ENCODE results near the gene RXRA.

Gene RXRA

GRCh38 chr9:134327671-134328231, 1.5 kb downstream of the RXRA start:
- H3K4me1 ChIP-seq (ENCODE audit: insufficient read depth, low read length) = peaks cover 43% of the 10 kb centered on the region
- H3K4me3 ChIP-seq (ENCODE audit: low read length) = peak overlapping the region; percentile 73
- H3K27me3 ChIP-seq (ENCODE audit: insufficient read depth, low read length) = no peaks in the 10 kb centered on the region
- no peaks in the 10 kb centered on the region for H3K9me3 ChIP-seq (ENCODE audit: low read length)
- H3K36me3 ChIP-seq (ENCODE audit: insufficient read depth, low read length) = no peaks in the 10 kb centered on the region
- H2AFZ ChIP-seq (ENCODE audit: low read depth, low read length) = no peak overlapping the region

GRCh38 chr9:134328341-134328840, 2.1 kb downstream of the RXRA start:
- no peak overlapping the region for H3K4me3 ChIP-seq (ENCODE audit: low read length)
- H3K4me1 ChIP-seq (ENCODE audit: insufficient read depth, low read length) = peaks cover 43% of the 10 kb centered on the region
- no peaks in the 10 kb centered on the region for H3K36me3 ChIP-seq (ENCODE audit: insufficient read depth, low read length)
- H3K9me3 ChIP-seq (ENCODE audit: low read length) = no peaks in the 10 kb centered on the region
- H2AFZ ChIP-seq (ENCODE audit: low read depth, low read length) = no peak overlapping the region
- no peaks in the 10 kb centered on the region for H3K27me3 ChIP-seq (ENCODE audit: insufficient read depth, low read length)

- Histone ChIP-seq H3K27me3 (ENCODE audit: insufficient read depth, low read length) (no peaks in the 10 kb centered on the region), H3K9me3 (ENCODE audit: low read length) (no peaks in the 10 kb centered on the region), H2AFZ (ENCODE audit: low read depth, low read length) (no peak overlapping the region), H3K4me3 (ENCODE audit: low read length) (no peak overlapping the region), H3K4me1 (ENCODE audit: insufficient read depth, low read length) (peaks cover 43% of the 10 kb centered on the region), H3K36me3 (ENCODE audit: insufficient read depth, low read length) (no peaks in the 10 kb centered on the region)
Measured at GRCh38 chr9:134328841-134329575, 2.8 kb downstream of the RXRA start.

- Histone ChIP-seq H2AFZ (ENCODE audit: low read depth, low read length) (no peak overlapping the region), H3K4me1 (ENCODE audit: insufficient read depth, low read length) (peaks cover 43% of the 10 kb centered on the region), H3K9me3 (ENCODE audit: low read length) (no peaks in the 10 kb centered on the region), H3K27me3 (ENCODE audit: insufficient read depth, low read length) (no peaks in the 10 kb centered on the region), H3K4me3 (ENCODE audit: low read length) (no peak overlapping the region), H3K36me3 (ENCODE audit: insufficient read depth, low read length) (no peaks in the 10 kb centered on the region)
Measured at GRCh38 chr9:134329576-134329855, 3.3 kb downstream of the RXRA start.

GRCh38 chr9:134329886-134330285, 3.6 kb downstream of the RXRA start:
- Histone ChIP-seq H3K27me3 (ENCODE audit: insufficient read depth, low read length) (no peaks in the 10 kb centered on the region), H3K36me3 (ENCODE audit: insufficient read depth, low read length) (no peaks in the 10 kb centered on the region), H3K4me1 (ENCODE audit: insufficient read depth, low read length) (peaks cover 43% of the 10 kb centered on the region), H2AFZ (ENCODE audit: low read depth, low read length) (no peak overlapping the region), H3K4me3 (ENCODE audit: low read length) (no peak overlapping the region), H3K9me3 (ENCODE audit: low read length) (no peaks in the 10 kb centered on the region)

GRCh38 chr9:134330590-134330989, 4.3 kb downstream of the RXRA start:
- H3K4me1 ChIP-seq (ENCODE audit: insufficient read depth, low read length) = peaks cover 39% of the 10 kb centered on the region

GRCh38 chr9:134331186-134332025, 5.2 kb downstream of the RXRA start:
- H3K4me1 ChIP-seq (ENCODE audit: insufficient read depth, low read length) = peaks cover 39% of the 10 kb centered on the region
- H3K27me3 ChIP-seq (ENCODE audit: insufficient read depth, low read length) = no peaks in the 10 kb centered on the region
- no peaks in the 10 kb centered on the region for H3K9me3 ChIP-seq (ENCODE audit: low read length)
- H2AFZ ChIP-seq (ENCODE audit: low read depth, low read length) = no peak overlapping the region
- H3K36me3 ChIP-seq (ENCODE audit: insufficient read depth, low read length) = no peaks in the 10 kb centered on the region
- no peak overlapping the region for H3K4me3 ChIP-seq (ENCODE audit: low read length)

More at GRCh38 chr9:134330590-134330989, 4.3 kb downstream of the RXRA start:
- H2AFZ ChIP-seq (ENCODE audit: low read depth, low read length) = no peak overlapping the region
- no peaks in the 10 kb centered on the region for H3K27me3 ChIP-seq (ENCODE audit: insufficient read depth, low read length)
- no peaks in the 10 kb centered on the region for H3K36me3 ChIP-seq (ENCODE audit: insufficient read depth, low read length)
- H3K4me3 ChIP-seq (ENCODE audit: low read length) = no peak overlapping the region
- H3K9me3 ChIP-seq (ENCODE audit: low read length) = no peaks in the 10 kb centered on the region

GRCh38 chr9:134332266-134332665, 6.0 kb downstream of the RXRA start:
- Histone ChIP-seq H2AFZ (ENCODE audit: low read depth, low read length) (no peak overlapping the region), H3K4me1 (ENCODE audit: insufficient read depth, low read length) (peaks cover 37% of the 10 kb centered on the region), H3K36me3 (ENCODE audit: insufficient read depth, low read length) (no peaks in the 10 kb centered on the region), H3K27me3 (ENCODE audit: insufficient read depth, low read length) (no peaks in the 10 kb centered on the region), H3K9me3 (ENCODE audit: low read length) (no peaks in the 10 kb centered on the region), H3K4me3 (ENCODE audit: low read length) (no peak overlapping the region)

GRCh38 chr9:134332841-134333233, 6.6 kb downstream of the RXRA start:
- Histone ChIP-seq H3K27me3 (ENCODE audit: insufficient read depth, low read length) (no peaks in the 10 kb centered on the region), H3K4me1 (ENCODE audit: insufficient read depth, low read length) (peaks cover 32% of the 10 kb centered on the region), H3K4me3 (ENCODE audit: low read length) (no peak overlapping the region), H3K9me3 (ENCODE audit: low read length) (no peaks in the 10 kb centered on the region), H2AFZ (ENCODE audit: low read depth, low read length) (no peak overlapping the region), H3K36me3 (ENCODE audit: insufficient read depth, low read length) (no peaks in the 10 kb centered on the region)

GRCh38 chr9:134333234-134333873, 7.1 kb downstream of the RXRA start:
- H3K36me3 ChIP-seq (ENCODE audit: insufficient read depth, low read length) = no peaks in the 10 kb centered on the region
- H3K4me1 ChIP-seq (ENCODE audit: insufficient read depth, low read length) = peaks cover 32% of the 10 kb centered on the region
- H3K4me3 ChIP-seq (ENCODE audit: low read length) = no peak overlapping the region
- H2AFZ ChIP-seq (ENCODE audit: low read depth, low read length) = no peak overlapping the region
- H3K9me3 ChIP-seq (ENCODE audit: low read length) = no peaks in the 10 kb centered on the region
- no peaks in the 10 kb centered on the region for H3K27me3 ChIP-seq (ENCODE audit: insufficient read depth, low read length)

- Histone ChIP-seq H3K27me3 (ENCODE audit: insufficient read depth, low read length) (no peaks in the 10 kb centered on the region), H2AFZ (ENCODE audit: low read depth, low read length) (no peak overlapping the region), H3K36me3 (ENCODE audit: insufficient read depth, low read length) (no peaks in the 10 kb centered on the region), H3K9me3 (ENCODE audit: low read length) (no peaks in the 10 kb centered on the region), H3K4me1 (ENCODE audit: insufficient read depth, low read length) (peaks cover 32% of the 10 kb centered on the region), H3K4me3 (ENCODE audit: low read length) (no peak overlapping the region)
Measured at GRCh38 chr9:134333874-134334581, 7.8 kb downstream of the RXRA start.

- peaks cover 24% of the 10 kb centered on the region for H3K4me1 ChIP-seq (ENCODE audit: insufficient read depth, low read length)
- H3K9me3 ChIP-seq (ENCODE audit: low read length) = no peaks in the 10 kb centered on the region
Measured at GRCh38 chr9:134335061-134335460, 8.8 kb downstream of the RXRA start.

More at GRCh38 chr9:134335061-134335460, 8.8 kb downstream of the RXRA start:
- H2AFZ ChIP-seq (ENCODE audit: low read depth, low read length) = no peak overlapping the region
- H3K4me3 ChIP-seq (ENCODE audit: low read length) = no peak overlapping the region
- no peaks in the 10 kb centered on the region for H3K27me3 ChIP-seq (ENCODE audit: insufficient read depth, low read length)
- H3K36me3 ChIP-seq (ENCODE audit: insufficient read depth, low read length) = no peaks in the 10 kb centered on the region
